ENCODE measurements around the gene ZHX3.

The ZHX3 gene

DNA sequence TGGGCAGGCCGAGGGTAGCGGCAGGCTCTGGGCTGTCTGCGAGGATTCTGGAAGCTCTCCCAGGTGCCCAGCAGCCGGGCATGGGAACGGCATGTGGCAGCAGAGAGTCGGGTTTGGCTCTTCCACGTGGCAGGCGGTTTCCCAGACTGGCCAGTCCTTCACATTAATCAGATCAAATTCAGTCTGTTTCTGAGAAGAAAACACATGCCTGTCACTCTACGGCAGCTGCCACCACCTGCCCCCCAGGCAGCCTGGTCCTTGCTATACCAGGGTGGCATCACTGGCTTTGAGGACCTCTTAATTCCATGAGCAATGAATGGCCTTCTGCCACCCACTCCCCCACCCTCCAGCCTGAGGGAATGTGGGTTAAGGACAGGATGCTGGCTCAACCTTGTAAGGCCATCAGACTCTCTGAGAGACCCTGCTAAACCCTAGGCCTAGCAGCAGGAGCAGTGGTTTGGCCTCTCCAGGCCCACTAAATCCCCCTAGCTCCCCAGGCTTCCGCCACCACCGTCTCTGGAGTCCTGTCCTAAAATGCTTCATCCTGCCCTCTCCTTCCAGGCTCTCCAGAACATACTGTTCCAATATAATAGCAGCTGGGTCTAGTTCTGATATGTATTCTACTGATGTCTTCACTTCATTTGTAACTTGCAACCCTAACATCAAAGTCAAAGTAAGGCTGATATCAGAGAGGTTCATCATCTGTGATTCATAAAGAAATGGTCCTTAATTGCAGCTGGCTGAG is 132.3 kb downstream of the ZHX3 start:
- no peak for DNase-seq (ENCODE audit: low read depth in 2 of 2)

DNA sequence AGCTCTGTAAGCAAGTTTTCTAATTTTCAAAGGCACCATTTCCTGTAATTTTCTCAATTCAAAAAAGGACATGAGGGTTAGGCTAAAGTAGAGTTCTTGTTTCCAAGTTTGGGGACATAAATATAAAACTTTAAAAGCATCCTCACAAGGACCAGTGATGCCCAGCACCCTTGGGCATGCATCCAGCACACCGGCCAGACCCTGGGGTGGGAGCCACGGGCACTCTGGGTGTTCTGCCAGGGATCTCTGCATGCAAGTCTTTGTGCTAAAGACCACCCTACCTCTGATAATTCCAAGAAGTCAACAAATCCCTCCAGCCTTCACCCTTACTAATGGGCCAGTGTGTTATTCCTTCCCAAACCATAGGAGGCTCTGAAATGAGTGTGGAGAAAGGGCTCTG is 133.7 kb downstream of the ZHX3 start:
- DNase-seq (ENCODE audit: low read depth in 2 of 2), result no peak

DNA sequence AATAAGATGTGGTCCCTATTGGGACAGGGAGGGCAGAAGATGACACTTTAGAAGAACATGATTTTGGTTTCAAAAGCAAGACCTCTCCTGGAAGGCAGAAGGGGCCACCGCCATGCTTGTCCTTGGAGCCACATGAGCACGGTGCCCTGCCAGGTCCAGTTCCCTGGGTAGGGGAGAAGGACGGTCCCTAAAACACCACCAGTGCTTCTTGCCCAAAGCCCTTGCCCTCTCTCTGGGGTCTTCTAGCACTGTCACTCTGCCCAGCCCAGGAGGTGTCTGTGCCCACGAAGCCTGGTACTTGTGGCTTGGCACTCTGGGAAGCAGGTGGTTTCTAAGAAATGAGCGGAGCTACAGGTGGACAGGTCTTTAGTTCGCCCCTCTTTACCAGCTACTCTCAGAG is 134.1 kb downstream of the ZHX3 start:
- DNase-seq (ENCODE audit: low read depth in 2 of 2), result no peak

DNA sequence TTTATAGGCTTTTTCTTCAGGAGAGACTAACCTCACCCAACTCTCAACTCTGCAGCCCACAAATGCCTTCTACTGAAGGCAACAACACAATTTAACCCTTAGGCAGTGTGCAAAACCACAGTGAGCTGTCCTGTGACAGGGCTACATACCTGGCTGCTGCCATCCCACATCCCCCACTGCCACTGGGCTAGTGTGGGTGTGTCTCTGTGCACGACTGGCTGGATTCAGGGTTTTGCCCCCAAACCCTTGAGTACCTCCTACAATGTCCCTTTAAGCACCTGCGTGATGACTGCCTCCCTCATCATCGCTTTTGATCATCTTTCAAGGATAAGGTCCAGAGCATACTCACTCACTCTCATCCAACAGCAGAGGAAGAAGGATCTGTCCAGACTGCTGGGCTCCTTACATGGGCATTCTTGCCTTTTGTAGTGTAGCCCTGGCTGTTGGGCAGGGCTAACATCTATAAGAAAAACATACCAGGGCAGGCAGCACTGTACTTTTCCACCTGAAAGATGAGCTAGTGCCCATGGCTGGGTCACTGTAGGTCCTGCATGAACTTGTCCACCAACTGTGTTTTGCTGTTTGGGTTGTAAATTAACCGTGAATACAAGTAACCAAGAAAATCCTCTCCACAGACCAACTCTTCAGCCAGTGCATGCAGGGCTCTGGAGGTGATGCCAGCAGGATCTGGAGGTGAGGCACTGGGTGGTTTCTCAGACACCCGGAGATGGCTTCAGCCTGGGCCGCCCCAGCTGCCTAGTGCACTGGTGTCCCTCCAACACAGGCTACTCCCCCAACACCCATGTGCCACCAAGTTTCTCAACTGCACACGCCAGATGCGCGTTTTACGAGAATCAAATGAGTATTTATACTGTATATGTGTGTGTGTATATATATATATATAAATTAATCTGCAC is 135.0 kb downstream of the ZHX3 start:
- DNase-seq (ENCODE audit: low read depth in 2 of 2), result no peak

DNA sequence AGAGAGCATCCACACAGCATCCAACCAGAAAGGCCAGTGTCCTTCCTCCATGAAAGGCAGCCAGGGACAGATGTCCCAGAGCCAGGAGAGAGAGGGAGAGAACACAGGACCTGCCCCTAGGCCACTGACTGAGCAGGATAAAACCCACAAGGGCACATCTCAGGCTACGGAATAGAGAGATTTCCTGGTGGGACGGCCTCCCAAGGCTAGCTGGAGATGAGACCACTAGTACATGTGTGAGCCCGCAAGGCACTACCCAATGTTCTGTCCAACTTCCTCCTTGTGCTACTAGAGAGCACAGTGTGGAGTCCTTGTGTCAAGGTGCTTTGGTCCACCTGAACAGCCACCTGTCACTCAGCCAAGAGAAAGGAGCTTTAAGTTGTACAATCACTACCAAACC is 136.0 kb downstream of the ZHX3 start:
- no peak for DNase-seq (ENCODE audit: low read depth in 2 of 2)

DNA sequence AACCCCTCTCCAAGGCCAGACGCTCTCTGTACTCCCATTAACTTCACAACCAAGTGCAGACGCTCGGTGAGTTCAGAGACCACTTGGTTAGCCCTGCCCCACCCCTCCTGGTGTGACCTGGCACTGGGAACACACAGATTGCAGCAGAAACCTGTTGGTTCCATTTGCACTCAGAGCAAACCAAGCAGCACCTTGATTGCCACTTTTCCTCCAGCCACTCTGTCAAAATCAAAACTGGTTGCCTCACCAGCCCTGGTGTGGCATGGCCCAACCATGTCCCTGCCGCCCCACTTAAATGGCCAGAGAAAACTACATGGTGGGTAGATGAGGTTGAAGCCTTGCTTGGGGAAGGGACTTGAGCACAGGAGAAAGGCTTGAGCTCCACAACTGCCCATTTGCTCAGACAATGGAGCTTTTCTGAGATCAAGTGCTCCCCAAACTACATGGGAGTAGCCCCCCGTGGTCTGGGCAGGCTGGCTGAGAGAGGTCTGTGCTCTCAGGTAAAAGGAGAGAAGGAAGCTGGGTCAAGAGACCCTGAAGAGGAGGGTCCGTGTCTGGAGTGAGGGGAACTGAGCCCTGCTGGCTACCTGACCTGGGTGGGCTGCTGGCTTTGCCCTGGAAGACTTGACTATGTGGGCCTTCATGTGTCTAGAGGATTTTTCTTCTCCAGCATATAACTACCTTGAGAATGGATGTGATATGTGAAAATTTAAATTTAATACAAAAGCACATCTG is 136.8 kb downstream of the ZHX3 start:
- no peak for DNase-seq (ENCODE audit: low read depth in 2 of 2)

DNA sequence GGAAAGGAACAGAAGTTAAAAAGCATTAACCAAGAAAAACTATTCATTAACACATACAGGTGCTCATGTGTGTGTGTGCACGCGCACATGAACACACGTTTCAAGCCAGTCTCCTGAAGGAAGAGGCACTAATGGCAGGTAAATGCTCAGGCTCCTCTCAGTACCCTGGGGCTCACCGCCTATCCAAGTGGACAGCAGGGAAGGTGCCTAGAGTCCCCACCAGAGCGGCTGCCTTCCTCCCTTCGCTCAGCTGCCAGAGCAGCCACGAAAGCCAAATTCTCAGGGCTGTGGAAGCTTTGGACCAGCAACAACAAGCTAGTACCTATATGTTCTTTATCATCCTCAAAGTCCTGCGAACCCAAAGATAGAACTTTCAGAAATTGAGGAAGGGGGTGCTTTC is 137.6 kb downstream of the ZHX3 start:
- DNase-seq (ENCODE audit: low read depth in 2 of 2), result no peak

DNA sequence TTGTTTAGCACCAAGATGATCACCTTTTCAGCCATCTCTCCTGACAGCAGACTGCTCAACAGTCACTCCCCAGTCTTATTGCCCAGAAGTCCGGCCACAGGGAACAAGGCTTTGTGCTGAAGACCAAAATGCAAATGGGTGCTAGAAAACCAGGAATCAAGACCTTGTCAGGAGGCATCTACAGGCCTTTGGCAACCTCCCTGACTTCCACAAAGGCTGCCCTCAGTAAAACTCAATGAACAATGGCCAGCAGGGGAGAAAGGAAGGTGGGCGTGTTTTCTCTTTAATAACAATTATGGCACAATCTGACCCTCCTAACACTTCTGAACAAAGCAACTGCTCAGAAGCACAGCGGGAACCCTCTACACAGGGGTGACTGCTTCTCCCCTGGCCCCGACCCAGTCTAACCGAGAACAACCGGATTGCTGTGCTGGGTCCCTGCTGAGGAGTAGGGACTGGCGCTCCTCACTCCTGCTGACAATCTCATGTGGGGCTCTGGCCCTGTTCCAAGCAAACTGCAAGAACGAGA is 138.6 kb downstream of the ZHX3 start:
- no peak for DNase-seq (ENCODE audit: low read depth in 2 of 2)

DNA sequence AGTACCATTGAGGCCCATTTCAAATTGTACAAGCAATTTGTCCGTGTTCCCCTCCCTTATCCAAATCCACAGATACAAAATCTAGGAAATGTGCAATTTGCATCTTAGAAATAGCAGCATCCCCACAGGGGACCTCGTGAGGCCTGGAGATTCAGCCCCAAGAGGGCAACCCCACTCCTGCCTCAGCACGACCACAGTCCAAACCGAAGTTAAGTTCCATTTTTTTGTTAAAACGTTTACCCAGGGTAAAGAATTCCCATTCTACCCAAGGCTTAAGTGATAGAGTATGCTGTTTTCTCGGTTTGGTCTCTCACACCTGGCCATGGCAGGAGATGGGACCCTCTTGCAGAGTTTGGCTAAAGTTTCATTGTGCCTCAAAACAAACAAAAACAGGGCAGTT is 139.0 kb downstream of the ZHX3 start:
- DNase-seq (ENCODE audit: low read depth in 2 of 2), result no peak

DNA sequence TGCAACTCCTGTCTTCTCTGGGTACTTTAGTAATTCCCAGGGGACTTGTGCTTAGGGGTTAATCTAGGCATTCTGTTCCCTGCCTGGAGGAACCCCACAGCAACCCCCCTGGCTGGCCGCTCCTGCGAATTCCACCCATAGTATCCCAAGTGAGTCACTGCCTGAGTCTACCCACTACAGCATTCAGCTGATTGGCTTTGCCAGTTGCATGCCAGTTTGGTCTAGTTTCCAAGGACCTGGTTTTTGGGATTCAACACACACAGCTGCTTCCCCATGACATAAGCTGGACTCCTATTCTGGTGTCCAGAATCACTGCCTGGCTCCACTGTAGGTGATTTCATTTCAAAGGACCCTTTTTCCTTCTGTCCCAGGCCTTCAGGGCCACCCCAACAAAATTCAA is 139.9 kb downstream of the ZHX3 start:
- DNase-seq (ENCODE audit: low read depth in 2 of 2), result no peak

DNA sequence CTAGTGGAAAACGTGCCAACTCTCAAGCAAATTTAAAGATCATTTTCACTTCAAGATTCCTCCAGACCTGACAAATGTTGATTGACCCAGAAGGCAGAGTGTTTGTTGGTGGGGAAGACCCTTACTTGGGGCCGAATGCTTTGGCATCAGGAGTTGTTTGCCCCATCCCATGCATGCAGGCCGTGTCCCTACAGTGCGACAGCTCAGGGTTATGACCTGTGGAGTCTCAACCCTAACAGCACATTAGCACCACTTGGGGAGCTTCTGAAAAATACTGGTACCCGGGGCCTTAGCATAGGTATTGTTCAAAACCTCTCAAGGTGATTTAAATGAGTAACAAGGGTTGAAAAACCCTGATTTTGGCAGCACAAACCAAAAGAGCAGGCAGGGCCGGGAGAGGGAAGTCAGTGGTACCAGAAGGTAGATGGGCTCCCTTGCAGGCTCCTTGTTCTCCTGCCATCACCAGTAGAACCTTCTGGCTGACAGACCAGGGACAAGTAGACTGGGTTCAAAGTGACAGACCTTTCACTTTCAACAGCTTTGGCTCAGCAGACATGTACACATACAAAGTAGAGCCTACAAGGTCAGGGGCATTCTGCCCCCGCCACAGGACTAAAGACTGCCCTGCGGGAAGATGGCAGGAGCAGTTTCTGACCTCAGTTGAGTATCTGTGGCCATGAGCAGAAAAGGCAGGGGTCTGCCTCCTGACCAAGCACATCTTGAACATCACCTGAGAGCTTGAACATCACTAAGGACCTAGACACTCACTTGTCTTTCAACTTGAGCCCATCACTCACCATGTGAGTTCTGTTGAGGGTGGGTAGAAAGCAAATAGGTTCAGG is 140.6 kb downstream of the ZHX3 start:
- no peak for DNase-seq (ENCODE audit: low read depth in 2 of 2)

DNA sequence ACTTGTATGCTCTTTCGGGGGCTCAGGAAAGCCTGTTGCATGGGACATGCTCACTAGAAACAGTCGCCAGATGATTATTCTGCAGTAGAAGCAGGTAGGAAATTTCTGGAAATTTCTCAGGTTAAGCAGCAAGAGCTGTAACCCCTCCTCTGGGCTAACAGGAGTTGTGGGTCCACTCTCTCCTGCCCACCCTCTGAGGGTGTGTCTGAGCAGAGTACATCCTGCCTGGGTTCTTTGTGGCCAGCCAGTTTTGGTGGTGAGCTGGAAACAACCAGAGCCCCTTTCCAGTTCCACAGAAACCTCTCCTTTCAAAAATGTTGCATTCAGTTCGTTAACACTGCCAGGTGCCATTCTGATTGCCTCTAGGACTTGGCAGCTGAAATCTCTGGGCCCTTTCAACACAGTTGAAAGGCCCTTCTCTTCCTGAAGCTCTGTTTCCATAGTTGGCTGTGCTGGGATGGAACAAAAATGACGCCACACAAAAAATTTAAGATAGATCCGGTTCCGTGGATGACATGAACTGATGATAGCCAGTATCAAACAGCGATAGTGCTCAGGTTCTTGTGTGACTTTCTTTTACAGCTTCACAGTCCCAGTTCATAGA is 141.7 kb downstream of the ZHX3 start:
- no peak for DNase-seq (ENCODE audit: low read depth in 2 of 2)

DNA sequence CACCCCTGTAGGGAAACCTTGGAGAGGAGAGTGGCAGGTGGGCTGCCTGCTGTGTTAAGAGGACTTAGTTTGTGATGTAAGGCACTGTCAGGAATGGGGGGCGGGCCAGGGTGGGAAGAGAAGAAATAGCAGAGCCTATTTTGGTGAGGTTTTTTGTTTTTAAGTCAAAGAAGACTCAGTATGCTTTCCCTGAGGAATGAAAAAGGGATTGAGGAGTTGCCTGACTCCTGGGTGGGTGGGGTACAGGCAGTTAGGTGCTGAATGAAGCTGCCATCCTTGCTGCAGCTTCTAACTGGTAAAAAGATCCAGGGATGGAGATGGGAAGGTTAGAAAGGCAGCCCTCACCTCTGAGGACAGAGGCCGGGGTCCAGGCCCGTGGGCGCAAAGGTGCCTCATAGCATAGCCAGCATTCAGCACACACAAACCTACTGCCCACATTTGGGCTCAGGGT is 142.3 kb downstream of the ZHX3 start:
- DNase-seq (ENCODE audit: low read depth in 2 of 2), result no peak

DNA sequence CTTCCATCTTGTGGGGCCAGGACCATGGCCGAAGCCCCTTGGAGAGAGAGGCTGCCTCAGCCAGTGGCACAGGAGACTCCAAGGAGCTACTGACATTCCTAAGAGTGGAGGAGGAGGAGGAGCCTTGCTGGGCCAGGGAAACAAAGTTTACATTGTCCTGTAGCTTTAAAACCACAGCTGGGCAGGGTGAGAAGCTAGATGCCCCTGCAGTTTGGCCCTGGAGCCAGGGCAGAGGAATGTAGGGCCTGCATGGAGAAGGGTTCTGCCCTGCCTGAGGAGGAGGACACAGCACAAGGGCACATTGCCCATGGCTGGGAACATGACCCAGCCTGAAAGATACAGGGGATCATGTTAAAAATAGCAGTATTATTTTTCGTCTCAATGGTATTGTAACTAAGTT is 142.7 kb downstream of the ZHX3 start:
- DNase-seq (ENCODE audit: low read depth in 2 of 2), result no peak

DNA sequence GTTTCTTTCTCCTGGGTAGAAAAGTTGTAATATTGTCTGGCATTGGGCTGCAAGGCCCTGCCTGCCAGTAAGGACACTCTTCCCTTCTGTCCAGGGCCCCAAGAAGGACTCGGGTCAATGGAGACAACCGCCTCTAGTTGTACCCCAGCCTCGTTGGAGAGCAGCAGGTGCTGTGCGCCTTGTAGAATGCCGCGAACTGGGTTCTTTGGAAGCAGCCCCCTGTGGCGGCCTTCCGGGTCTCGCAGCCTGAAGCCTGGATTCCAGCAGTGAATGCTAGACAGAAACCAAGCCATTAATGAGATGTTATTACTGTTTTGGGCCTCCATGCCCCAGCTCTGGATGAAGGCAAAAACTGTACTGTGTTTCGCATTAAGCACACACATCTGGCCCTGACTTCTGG is 143.2 kb downstream of the ZHX3 start:
- no peak for DNase-seq (ENCODE audit: low read depth in 2 of 2)

DNA sequence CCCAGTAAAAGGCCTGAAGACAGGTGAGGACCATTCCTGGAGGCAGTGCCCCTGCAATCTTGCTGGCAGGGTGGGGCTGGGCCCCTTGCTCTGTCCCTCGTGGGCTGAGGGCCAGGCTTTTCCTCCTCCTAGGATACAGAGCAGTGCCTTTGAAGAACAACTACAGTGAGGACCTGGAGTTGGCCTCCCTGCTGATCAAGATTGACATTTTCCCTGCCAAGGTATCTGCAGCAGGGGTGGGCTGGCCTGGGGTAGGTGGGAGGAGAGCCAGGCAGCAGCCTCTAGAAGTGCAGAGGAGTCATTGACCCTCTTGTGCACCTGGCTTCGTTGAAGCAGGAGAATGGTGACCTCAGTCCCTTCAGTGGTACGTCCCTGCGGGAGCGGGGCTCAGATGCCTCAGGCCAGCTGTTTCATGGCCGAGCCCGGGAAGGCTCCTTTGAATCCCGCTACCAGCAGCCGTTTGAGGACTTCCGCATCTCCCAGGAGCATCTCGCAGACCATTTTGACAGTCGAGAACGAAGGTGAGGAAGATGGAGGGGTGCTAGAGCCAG is 143.7 kb downstream of the ZHX3 start:
- no peak for DNase-seq (ENCODE audit: low read depth in 2 of 2)

DNA sequence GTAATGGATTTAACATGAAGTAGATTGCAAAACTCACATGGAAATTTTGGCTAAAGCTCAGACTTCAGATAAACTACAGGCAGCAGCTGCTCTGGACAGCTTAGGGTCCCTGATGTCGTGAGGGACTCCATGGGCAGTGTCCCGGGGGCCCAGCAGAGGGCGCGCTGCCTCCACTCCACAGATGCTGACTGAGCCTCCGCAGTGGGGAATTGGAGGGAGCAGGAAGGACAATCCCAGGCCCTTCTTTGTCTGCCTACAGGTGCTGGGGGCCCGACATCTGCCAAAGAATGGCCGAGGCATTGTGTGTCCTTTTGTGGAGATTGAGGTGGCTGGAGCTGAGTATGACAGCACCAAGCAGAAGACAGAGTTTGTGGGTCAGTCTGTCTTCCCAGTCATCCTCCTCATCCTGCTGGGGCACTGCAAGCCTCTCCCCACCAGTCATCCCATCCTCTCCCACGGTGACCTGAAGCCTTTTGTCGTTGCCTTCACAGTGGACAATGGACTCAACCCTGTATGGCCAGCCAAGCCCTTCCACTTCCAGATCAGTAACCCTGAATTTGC is 144.3 kb downstream of the ZHX3 start:
- DNase-seq (ENCODE audit: low read depth in 2 of 2), result peak; percentile 46 to 58

DNA sequence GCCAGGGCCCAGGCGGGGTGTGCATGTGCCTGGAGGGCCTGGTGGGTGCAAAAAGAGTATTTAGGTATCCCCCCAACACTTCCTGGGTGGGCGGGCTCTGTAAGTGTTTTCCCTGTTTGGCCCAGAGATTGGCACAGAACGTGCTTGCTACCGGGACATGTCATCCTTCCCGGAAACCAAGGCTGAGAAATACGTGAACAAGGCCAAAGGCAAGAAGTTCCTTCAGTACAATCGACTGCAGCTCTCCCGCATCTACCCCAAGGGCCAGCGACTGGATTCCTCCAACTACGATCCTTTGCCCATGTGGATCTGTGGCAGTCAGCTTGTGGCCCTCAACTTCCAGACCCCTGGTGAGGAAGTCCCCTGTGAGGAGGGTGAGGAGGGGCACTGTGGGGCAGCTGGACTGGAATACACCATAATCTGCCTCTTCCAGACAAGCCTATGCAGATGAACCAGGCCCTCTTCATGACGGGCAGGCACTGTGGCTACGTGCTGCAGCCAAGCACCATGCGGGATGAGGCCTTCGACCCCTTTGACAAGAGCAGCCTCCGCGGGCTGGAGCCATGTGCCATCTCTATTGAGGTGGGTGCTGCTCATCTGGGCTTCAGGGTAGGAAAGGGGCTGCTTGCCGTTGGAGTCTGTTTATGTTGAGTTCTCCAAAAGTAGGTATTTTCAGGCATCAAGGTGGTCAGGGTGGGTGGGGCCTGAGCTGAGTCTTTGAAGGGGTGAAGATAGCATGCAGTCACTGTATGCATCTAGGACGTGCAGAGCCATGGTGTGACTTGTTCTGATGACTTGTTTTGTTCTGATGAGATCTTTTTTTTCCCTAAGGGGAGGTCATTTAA is 145.0 kb downstream of the ZHX3 start:
- DNase-seq (ENCODE audit: low read depth in 2 of 2), result no peak

DNA sequence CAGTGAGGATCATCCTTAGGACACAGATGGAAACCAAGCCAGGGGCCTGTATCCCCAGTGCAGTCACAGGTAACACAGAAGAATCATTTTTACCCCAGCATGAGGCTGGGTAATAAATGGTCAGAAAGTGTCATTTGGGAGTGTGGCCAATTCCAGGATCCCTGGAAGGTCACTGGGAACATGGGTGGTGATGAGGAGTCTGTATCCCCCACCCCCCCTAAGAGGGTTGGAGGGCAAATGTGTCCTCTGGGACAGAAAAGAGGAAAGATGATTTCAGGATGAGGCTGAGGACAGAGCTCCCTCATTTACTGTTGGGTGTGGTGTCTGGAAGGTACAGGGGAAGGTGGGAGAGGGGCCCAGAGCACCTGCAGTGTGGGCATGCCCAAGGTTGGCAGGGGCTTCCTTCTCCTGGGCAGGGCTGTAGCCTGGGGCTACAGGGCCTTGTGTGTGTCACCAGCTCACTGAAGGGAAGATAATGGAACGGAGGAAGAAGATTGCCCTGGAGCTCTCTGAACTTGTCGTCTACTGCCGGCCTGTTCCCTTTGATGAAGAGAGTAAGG is 145.7 kb downstream of the ZHX3 start:
- no peak for DNase-seq (ENCODE audit: low read depth in 2 of 2)
